GM19239 (cell line): Measurements from ENCODE around the gene ZNF253.
"Not testable (repeated sequence)": the region's sequence is repeated elsewhere in the genome, so short reads cannot be mapped to it uniquely, and the experiment has no call there.

Source experiments
- DNase-seq: peaks from one replicate; pipeline ENCODE4 v3.0.0; 2011; ENCODE audit warnings: low spot score; ENCODE audit not compliant: insufficient read length
- FAIRE-seq: peaks from 2 replicates; lab custom pipeline; 2011; peaks lifted over from hg19 to GRCh38; lab: Jason Lieb, UNC

Gene ZNF253

DNA sequence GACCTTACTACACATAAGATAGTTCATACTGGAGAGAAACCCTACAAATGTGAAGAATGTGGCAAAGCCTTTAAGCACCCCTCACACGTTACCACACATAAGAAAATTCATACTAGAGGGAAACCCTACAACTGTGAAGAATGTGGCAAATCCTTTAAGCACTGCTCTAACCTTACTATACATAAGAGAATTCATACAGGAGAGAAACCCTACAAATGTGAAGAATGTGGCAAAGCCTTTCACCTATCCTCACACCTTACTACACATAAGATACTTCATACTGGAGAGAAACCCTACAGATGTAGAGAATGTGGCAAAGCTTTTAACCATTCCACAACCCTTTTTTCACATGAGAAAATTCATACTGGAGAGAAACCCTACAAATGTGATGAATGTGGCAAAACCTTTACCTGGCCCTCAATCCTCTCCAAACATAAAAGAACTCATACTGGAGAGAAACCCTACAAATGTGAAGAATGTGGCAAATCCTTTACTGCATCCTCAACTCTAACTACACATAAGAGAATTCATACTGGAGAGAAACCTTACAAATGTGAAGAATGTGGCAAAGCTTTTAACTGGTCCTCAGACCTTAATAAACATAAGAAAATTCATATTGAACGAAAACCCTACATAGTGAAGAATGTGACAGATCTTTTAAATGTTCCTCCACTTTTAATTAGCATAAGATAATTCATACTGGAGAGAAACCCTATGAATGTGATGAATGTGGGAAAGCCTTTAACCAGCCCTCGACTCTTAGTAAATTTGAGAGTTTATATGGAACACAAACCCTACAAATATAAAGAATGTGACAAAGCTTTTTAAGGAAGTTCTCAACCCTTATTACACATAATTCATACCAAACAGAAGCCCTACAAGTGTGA is 26.6 kb downstream of the ZNF253 start:
- not testable (repeated sequence) for DNase-seq, FAIRE-seq

- DNase-seq, result no peak
- FAIRE-seq, result peak; percentile 4
These were observed 34.6 kb downstream of the ZNF253 start for GRCh38 chr19:19900139-19900728.

DNA sequence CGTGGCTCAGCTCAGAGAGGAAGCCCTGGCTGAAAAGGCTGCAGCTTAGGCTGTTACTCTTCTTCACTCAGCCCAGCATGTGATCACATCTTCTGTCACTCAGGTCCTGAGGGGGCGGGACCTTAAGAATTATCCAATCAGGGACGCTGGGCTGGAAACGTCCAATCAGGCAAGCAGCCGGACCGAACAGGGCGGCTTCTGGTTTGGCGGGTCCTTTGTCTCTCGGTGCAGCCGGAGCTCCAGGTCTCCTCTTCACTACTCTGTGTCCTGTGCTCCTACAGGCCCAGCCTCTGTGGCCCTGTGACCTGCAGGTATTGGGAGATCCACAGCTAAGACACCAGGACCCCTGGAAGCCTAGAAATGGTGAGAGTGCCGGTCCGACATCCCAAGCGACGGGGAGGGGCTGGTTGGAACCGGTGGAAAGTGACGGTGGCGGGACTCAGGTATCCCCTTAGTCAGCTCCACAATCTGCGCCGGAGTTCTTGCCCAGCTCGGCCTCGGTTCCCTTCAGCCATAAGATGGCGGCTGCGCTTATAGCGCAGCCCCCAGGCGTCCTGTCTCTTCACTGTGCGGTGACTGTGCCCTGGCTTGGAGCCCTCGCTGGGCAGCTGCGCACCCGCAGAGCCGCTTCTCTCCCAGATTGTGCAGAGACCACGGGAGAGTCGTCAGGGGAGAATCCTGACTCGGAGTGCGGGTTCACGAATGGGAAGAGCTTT is 35.2 kb downstream of the ZNF253 start, which contains the start of gene ZNF93:
TSS of gene ZNF93 (plus strand) at position 218 of the 716 bp plus-strand sequence. CDS start at position 361, 143 bp downstream.
- DNase-seq, result peak; percentile 38
- peak; percentile 80 for FAIRE-seq

- not testable (repeated sequence) for DNase-seq, FAIRE-seq
These were observed 41.9 kb downstream of the ZNF253 start for GRCh38 chr19:19907551-19907950.

DNA sequence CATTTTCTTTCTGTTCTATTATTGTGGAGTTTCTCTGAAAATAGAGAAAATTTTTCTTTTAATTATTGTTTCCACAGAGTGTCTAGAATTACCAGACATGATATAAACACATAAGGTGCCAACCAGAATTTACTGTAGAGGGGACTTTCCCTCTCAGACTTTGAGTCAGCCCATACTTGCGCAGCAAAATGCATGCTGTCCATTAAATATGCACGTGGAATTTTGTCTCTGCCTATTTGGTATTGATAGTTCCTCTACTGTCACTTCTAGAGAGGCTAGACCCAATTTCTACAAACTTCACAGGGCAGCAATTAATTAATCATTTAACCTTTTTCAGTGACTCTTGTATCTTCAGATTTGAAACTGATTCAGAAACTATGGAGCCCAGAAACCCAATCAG is 44.0 kb downstream of the ZNF253 start:
- FAIRE-seq (no peak), DNase-seq (no peak)

DNA sequence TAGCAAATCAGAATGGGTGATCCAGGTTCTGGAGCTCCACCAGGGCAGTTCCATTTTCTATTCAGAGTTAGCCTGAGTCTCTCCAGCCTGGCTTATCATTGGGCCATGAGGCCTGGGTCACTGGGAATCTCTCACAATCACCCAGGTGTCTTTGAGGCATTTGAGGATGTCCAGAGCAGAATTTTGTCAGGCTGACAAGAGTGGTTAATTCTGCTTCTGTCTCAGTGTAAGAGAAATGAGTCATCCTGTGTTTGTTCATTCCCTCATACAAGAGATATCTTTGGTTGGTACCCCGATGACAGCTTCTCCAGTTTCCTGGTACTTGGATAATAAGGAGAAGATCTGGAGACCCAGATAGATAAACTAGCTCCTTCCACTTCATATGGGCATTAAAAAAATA is 45.5 kb downstream of the ZNF253 start:
- FAIRE-seq (no peak), DNase-seq (no peak)

DNA sequence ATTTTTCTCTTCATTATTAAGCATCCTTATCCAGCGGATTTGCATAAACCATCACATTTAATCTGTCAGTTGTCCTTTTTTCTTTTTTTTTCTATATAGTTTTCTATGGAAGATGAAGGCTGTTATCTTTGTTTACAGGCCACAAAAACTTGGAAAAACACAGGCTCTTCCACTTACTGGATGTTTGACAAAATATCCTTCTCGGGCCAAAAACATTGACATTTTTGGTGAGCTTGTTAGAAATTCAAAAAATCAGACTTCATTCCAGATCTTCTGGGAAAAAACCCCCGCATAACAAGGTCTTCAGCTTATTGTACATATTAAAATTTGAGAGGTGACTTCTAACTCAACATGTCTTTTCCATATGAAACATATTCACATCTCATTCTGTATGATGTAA is 48.9 kb downstream of the ZNF253 start:
- FAIRE-seq (no peak), DNase-seq (no peak)

DNA sequence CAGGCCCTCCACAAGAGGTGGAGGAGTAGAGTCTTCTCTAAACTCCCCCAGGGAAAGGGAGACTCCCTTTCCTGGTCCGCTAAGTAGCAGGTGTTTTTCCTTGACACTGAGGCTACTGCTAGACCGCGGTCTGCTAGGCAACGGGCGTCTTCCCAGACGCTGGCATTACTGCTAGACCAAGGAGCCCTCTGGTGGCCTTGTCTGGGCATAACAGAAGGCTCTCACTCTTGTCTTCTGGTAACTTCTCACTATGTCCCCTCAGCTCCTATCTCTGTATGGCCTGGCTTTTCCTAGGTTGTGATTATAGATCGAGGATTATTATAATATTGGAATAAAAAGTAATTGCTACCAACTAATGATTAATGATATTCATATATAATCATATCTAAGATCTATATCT is 64.7 kb downstream of the ZNF253 start:
- not testable (repeated sequence) for FAIRE-seq, DNase-seq

DNA sequence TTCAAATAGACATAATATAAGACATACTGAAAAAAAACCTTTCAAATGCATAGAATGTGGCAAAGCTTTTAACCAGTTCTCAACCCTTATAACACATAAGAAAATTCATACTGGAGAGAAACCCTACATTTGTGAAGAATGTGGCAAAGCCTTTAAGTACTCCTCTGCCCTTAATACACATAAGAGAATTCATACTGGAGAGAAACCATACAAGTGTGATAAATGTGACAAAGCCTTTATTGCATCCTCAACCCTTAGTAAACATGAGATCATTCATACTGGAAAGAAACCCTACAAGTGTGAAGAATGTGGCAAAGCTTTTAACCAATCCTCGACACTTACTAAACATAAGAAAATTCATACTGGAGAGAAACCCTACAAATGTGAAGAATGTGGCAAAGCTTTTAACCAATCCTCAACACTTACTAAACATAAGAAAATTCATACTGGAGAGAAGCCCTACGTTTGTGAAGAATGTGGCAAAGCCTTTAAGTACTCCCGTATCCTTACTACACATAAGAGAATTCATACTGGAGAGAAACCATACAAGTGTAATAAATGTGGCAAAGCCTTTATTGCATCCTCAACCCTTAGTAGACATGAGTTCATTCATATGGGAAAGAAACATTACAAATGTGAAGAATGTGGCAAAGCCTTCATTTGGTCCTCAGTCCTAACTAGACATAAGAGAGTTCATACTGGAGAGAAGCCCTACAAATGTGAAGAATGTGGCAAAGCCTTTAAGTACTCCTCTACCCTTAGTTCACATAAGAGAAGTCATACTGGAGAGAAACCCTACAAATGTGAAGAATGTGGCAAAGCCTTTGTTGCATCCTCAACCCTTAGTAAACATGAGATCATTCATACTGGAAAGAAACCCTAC is 68.0 kb downstream of the ZNF253 start:
- FAIRE-seq, result not testable (repeated sequence)

DNA sequence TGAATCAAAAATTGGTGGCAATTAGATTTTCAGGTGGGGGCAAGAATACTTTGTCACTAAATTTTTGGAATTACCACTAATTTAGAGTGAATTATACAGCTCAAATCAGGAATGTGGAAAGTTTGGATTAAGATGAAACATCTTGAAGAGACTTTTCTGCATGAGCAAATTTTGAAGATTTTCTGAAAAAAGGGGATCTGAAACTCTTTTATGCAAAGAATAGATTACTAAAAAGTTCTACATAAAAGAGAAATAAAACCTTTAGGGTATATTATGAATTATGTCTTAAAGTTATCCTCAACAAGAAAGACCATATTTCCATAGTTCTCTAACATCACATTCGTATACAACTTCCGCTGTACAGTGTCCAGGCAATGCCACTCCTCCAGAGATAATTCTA is 71.7 kb downstream of the ZNF253 start:
- no peak for FAIRE-seq

More for the DNA sequence above, 68.0 kb downstream of the ZNF253 start:
- DNase-seq, result not testable (repeated sequence)

DNA sequence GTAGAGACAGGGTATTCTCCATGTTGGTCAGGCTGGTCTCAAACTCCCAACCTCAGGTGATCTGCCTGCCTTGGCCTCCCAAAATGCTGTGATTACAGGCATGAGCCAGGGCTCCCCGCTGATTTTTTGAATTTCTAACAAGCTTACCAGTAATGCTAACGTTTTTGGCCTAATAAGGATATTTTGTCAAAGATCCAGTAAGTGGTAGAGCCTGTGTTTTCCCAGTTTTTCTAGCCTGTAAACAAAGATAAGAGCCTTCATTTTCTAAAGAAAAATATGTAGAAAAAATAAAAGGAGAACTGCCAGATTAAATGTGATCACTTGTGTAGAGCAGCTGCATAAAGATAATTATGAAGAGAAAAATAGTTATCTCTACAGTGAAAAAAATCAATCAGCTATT is 72.8 kb downstream of the ZNF253 start:
- FAIRE-seq, result no peak

More for the DNA sequence above, 71.7 kb downstream of the ZNF253 start:
- no peak for DNase-seq

DNA sequence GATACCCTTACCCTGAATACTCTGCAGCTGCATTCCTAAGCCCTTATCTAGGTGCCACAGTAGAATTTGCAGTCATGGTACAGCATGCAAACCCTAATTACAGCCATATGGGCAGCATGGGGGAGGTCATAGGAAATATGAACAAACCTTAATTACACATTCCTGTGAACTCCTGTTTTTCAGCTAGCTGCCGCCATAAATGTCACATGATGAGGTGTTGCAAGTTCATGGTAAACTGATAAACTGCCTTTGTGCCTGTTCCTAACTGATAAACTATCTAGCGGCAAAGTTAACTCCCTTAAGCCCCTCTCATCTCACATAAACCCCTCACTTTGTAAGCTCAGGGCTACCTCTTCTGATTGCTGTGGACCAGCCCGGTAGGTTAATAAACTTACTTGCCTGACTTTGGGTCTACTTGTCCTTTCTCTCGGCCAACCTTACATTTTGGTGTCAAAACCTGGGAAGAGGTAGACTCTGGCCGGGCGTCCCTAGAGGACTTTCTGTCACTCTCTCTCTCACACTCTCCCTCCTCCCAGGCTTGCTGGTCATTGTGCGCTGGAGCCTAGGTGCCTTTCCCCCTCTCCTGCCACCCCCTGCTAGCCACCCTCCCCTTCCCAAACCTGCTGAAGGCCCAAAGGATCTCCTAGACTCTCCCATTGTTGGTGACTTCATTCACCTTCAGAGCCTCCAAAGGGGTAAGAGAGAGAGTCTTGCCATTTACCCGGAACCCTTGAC is 78.3 kb downstream of the ZNF253 start:
- FAIRE-seq, result no peak

More for the DNA sequence above, 72.8 kb downstream of the ZNF253 start:
- DNase-seq, result no peak

More for the DNA sequence above, 78.3 kb downstream of the ZNF253 start:
- no peak for DNase-seq
